ENCODE data around the gene SRRM4.

- TF ChIP-seq, protein P1, sequence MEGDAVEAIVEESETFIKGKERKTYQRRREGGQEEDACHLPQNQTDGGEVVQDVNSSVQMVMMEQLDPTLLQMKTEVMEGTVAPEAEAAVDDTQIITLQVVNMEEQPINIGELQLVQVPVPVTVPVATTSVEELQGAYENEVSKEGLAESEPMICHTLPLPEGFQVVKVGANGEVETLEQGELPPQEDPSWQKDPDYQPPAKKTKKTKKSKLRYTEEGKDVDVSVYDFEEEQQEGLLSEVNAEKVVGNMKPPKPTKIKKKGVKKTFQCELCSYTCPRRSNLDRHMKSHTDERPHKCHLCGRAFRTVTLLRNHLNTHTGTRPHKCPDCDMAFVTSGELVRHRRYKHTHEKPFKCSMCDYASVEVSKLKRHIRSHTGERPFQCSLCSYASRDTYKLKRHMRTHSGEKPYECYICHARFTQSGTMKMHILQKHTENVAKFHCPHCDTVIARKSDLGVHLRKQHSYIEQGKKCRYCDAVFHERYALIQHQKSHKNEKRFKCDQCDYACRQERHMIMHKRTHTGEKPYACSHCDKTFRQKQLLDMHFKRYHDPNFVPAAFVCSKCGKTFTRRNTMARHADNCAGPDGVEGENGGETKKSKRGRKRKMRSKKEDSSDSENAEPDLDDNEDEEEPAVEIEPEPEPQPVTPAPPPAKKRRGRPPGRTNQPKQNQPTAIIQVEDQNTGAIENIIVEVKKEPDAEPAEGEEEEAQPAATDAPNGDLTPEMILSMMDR (IDR thresholded peaks at IDR 0.05) = no peak
- no peak for TF ChIP-seq POLR2A (IDR thresholded peaks at IDR 0.05)
Observed at GRCh38 chr12:118984161-118984943, 3.0 kb downstream of the SRRM4 start.

Measured in thyroid gland (tissue), 4 donors.